ENCODE results near the gene MREG.

The MREG gene

DNA sequence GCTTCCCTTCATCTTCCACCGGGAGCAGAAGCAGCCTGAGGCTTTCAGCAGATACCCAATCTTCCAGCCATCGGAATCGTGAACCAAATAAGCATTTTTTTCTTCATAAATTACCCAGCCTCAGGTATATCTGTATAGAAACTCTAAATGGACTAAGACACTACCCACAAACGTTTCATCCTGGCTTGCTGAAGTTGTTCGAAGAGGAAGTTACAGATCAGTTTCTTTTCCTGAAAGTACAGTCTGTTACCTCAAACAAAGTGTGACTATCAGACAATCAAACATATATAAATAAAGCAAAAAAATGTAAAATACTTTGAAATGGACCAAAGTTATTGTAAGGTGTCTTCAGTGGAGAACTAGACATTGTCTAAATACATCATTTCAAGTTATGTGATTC lies 97.9 kb downstream of the MREG start:
- no peak overlapping the region for H3K4me3 ChIP-seq (replicated peaks; ENCODE audit: low read depth, low read length)
- TF ChIP-seq, protein P1, sequence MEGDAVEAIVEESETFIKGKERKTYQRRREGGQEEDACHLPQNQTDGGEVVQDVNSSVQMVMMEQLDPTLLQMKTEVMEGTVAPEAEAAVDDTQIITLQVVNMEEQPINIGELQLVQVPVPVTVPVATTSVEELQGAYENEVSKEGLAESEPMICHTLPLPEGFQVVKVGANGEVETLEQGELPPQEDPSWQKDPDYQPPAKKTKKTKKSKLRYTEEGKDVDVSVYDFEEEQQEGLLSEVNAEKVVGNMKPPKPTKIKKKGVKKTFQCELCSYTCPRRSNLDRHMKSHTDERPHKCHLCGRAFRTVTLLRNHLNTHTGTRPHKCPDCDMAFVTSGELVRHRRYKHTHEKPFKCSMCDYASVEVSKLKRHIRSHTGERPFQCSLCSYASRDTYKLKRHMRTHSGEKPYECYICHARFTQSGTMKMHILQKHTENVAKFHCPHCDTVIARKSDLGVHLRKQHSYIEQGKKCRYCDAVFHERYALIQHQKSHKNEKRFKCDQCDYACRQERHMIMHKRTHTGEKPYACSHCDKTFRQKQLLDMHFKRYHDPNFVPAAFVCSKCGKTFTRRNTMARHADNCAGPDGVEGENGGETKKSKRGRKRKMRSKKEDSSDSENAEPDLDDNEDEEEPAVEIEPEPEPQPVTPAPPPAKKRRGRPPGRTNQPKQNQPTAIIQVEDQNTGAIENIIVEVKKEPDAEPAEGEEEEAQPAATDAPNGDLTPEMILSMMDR (IDR thresholded peaks at IDR 0.05; ENCODE audit: insufficient read depth, low read length, poor library complexity, severe bottlenecking), result no peak
- H3K36me3 ChIP-seq (ENCODE audit: control insufficient read depth, insufficient read depth, low read length), result no peaks in the 10 kb centered on the region
- no peaks in the 10 kb centered on the region for H3K27me3 ChIP-seq (replicated peaks; ENCODE audit: control insufficient read depth, insufficient read depth, low read length)
- DNase-seq (ENCODE audit: extremely low read depth, insufficient read length), result no peak

DNA sequence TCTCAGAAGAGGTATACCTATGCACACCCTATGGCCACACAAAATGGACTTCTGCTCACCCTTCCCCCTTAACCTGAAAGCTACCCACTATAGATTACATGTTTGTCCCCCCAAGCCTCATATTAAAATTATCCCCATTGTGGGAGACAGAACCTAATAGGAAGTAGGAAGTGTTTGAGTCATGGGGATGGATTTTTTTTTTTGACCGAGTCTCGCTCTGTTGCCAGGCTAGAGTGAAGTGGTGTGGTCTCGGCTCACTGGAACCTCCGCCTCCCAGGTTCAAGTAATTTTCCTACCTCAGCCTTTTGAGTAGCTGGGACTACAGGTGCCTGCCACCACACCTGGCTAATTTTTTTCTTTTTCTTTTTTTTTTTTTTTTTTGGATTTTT lies 98.6 kb downstream of the MREG start:
- no peak for DNase-seq (ENCODE audit: extremely low read depth, insufficient read length)
- TF ChIP-seq, protein P1 (IDR thresholded peaks at IDR 0.05; ENCODE audit: insufficient read depth, low read length, poor library complexity, severe bottlenecking), result no peak
- Histone ChIP-seq H3K27me3 (replicated peaks; ENCODE audit: control insufficient read depth, insufficient read depth, low read length) (no peaks in the 10 kb centered on the region), H3K4me3 (replicated peaks; ENCODE audit: low read depth, low read length) (no peak overlapping the region), H3K36me3 (ENCODE audit: control insufficient read depth, insufficient read depth, low read length) (no peaks in the 10 kb centered on the region)

DNA sequence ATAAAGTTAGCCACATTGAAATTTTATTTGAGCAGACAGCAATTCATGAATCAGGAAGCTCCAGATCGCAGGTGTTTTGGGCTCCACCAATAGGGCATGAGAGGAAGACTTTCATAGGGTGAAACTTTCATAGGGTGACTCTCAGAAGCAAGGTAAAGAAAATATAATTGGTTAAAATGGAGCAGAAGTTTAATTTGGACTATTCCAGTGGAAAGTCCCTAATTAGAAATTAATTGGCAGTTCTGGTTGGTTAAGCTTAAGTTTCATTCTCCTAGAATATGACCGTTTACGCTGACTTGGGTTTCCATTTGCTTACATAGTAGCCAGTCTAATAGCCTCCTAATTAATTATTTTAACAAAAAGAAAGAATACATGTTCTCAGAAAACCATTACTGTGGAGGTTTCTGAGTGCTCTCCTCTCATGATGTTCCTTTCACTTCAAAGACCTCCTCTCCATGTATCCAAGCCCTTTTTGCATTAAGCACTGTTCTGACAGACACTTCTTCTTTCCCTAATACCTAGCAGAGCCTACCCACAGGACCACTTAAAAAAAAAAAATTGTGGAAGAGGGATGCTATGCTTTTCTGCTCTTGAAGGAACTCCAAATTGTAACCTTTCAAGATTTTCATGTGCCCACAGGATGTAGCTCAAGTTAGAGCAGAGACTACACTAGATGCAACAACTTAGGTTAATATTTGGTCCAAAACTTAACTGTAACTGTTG lies 99.1 kb downstream of the MREG start:
- TF ChIP-seq, protein P1 (IDR thresholded peaks at IDR 0.05; ENCODE audit: insufficient read depth, low read length, poor library complexity, severe bottlenecking), result no peak
- peak; percentile 58 for DNase-seq (ENCODE audit: extremely low read depth, insufficient read length)
- H3K4me3 ChIP-seq (replicated peaks; ENCODE audit: low read depth, low read length), result no peak overlapping the region
- H3K36me3 ChIP-seq (ENCODE audit: control insufficient read depth, insufficient read depth, low read length), result no peaks in the 10 kb centered on the region
- no peaks in the 10 kb centered on the region for H3K27me3 ChIP-seq (replicated peaks; ENCODE audit: control insufficient read depth, insufficient read depth, low read length)

GRCh38 chr2:215912299-215912842 lies 101.0 kb downstream of the MREG start:
- no peaks in the 10 kb centered on the region for H3K27me3 ChIP-seq (replicated peaks; ENCODE audit: control insufficient read depth, insufficient read depth, low read length)
- TF ChIP-seq, protein P1 (IDR thresholded peaks at IDR 0.05; ENCODE audit: insufficient read depth, low read length, poor library complexity, severe bottlenecking), result no peak
- DNase-seq (ENCODE audit: extremely low read depth, insufficient read length), result no peak
- H3K36me3 ChIP-seq (ENCODE audit: control insufficient read depth, insufficient read depth, low read length), result no peaks in the 10 kb centered on the region
- H3K4me3 ChIP-seq (replicated peaks; ENCODE audit: low read depth, low read length), result no peak overlapping the region

GRCh38 chr2:215911301-215912085 lies 101.9 kb downstream of the MREG start:
- Histone ChIP-seq H3K27me3 (replicated peaks; ENCODE audit: control insufficient read depth, insufficient read depth, low read length) (no peaks in the 10 kb centered on the region), H3K4me3 (replicated peaks; ENCODE audit: low read depth, low read length) (no peak overlapping the region), H3K36me3 (ENCODE audit: control insufficient read depth, insufficient read depth, low read length) (no peaks in the 10 kb centered on the region)
- DNase-seq (ENCODE audit: extremely low read depth, insufficient read length), result no peak
- TF ChIP-seq, protein P1 (IDR thresholded peaks at IDR 0.05; ENCODE audit: insufficient read depth, low read length, poor library complexity, severe bottlenecking), result no peak
